Hematopoietic multipotent progenitor cell treated with erythropoietin and hydrocortisone succinate and interleukin-3 and kit ligand, for 8 days (in vitro differentiated cells): ENCODE measurements around the gene RCBTB2.

Experiments
- DNase-seq: peaks from one replicate; pipeline ENCODE4 v3.0.0-alpha.2; 2015

Gene RCBTB2

GRCh38 chr13:48443442-48444208 lies 89.3 kb downstream of the RCBTB2 start:
- no peak for DNase-seq
